Bronchial epithelial cell (primary cell): Measurements from ENCODE around the gene LIN7A. TPM values are rescaled to one million over a fixed set of nuclear protein-coding genes. Genes with fewer than 3 reads are reported as not detected.
A peak's percentile ranks its signal among the peaks of the same experiment; 100 is the strongest.

Experiments used
- DNase-seq: peaks from one replicate; pipeline ENCODE4 v3.0.0-alpha.2; 2010; ENCODE audit warnings: low read depth
- FAIRE-seq: peaks from 2 replicates; lab custom pipeline; 2011; peaks lifted over from hg19 to GRCh38; lab: Jason Lieb, UNC
- H3K27me3 ChIP-seq: 2 replicates; pipeline ENCODE4 v1.5.1; 2011; ENCODE audit warnings: low read length; ENCODE audit not compliant: control insufficient read depth, insufficient read depth
- H3K36me3 ChIP-seq: 2 replicates; pipeline ENCODE4 v1.5.1; 2011; ENCODE audit warnings: low read length; ENCODE audit not compliant: control insufficient read depth, insufficient read depth
- H3K4me3 ChIP-seq: 2 replicates; pipeline ENCODE4 v1.5.1; 2011; ENCODE audit warnings: mild to moderate bottlenecking, low read depth, low read length, control low read depth
- CTCF ChIP-seq: IDR thresholded peaks from 2 replicates; pipeline ENCODE4 v1.5.1; 2011; ENCODE audit warnings: mild to moderate bottlenecking, moderate library complexity, low read length, control low read depth, inconsistent platforms; ENCODE audit not compliant: insufficient read depth, severe bottlenecking
- total RNA-seq: library from RNA; depleted of rRNA; stranded (reverse); fragments of >200 nt; gene quantifications from 2 replicates; pipeline ENCODE4 v1.2.1, GENCODE V29; 2014

The LIN7A gene
- total RNA-seq, 1 donor from 2014 or later: under 0.01 TPM

- Histone ChIP-seq H3K4me3 (no peak overlapping the region), H3K36me3 (no peaks in the 10 kb centered on the region), H3K27me3 (no peaks in the 10 kb centered on the region)
- TF ChIP-seq CTCF: no peak
- FAIRE-seq (no peak), DNase-seq (no peak)
Observed at GRCh38 chr12:80843969-80844368, 93.8 kb downstream of the LIN7A start.

- no peak for FAIRE-seq
- no peaks in the 10 kb centered on the region for H3K36me3 ChIP-seq
- TF ChIP-seq CTCF: no peak
Observed at GRCh38 chr12:80838708-80839107, 99.0 kb downstream of the LIN7A start.

GRCh38 chr12:80838024-80838658, 99.6 kb downstream of the LIN7A start:
- no peak overlapping the region for H3K4me3 ChIP-seq
- no peaks in the 10 kb centered on the region for H3K36me3 ChIP-seq
- no peak for TF ChIP-seq CTCF
- FAIRE-seq: no peak
- H3K27me3 ChIP-seq: no peaks in the 10 kb centered on the region
- DNase-seq: peak; percentile 14

More at GRCh38 chr12:80838708-80839107, 99.0 kb downstream of the LIN7A start:
- no peak for DNase-seq
- no peak overlapping the region for H3K4me3 ChIP-seq
- no peaks in the 10 kb centered on the region for H3K27me3 ChIP-seq

- TF ChIP-seq CTCF: peak; percentile 84
- Histone ChIP-seq H3K36me3 (no peaks in the 10 kb centered on the region), H3K27me3 (no peaks in the 10 kb centered on the region), H3K4me3 (no peak overlapping the region)
- FAIRE-seq (no peak), DNase-seq (peak; percentile 34)
Observed at GRCh38 chr12:80837342-80837978, 100.3 kb downstream of the LIN7A start.

- no peak for TF ChIP-seq CTCF
- DNase-seq (no peak), FAIRE-seq (no peak)
- H3K4me3 ChIP-seq: no peak overlapping the region
- H3K36me3 ChIP-seq: no peaks in the 10 kb centered on the region
- H3K27me3 ChIP-seq: no peaks in the 10 kb centered on the region
Observed at GRCh38 chr12:80834724-80835123, 103.0 kb downstream of the LIN7A start.

- Histone ChIP-seq H3K27me3 (no peaks in the 10 kb centered on the region), H3K36me3 (no peaks in the 10 kb centered on the region), H3K4me3 (no peak overlapping the region)
- no peak for TF ChIP-seq CTCF
- DNase-seq (no peak), FAIRE-seq (no peak)
Observed at GRCh38 chr12:80830533-80831088, 107.1 kb downstream of the LIN7A start.
